IgD-negative memory B cell (primary cell): Measurements from ENCODE around the gene ZDBF2. TPM values are rescaled to one million over a fixed set of nuclear protein-coding genes. Genes with fewer than 3 reads are reported as not detected.
"Not testable (repeated sequence)": the region's sequence is repeated elsewhere in the genome, so short reads cannot be mapped to it uniquely, and the experiment has no call there.

Experiments used
- H3K27ac Mint-ChIP-seq, 3 donors: one replicate each; pipeline ENCODE4 v1.8.0; 2020 to 2022; ENCODE audit warnings: mild to moderate bottlenecking in 3 of 3, mixed read lengths in 3 of 3, moderate library complexity in 1 of 3
- H3K27me3 Mint-ChIP-seq: one replicate; pipeline ENCODE4 v1.8.0; 2021; ENCODE audit warnings: mixed read lengths
- H3K36me3 Mint-ChIP-seq: one replicate; pipeline ENCODE4 v1.8.0; 2020; ENCODE audit warnings: mild to moderate bottlenecking, mixed read lengths
- H3K4me1 Mint-ChIP-seq, 3 donors: one replicate each; pipeline ENCODE4 v1.8.0; 2020 to 2022; ENCODE audit warnings: mixed read lengths in 3 of 3, mild to moderate bottlenecking in 1 of 3
- H3K4me3 Mint-ChIP-seq, 4 donors: one replicate each; pipeline ENCODE4 v1.8.0; 2020 to 2022; ENCODE audit warnings: mild to moderate bottlenecking in 4 of 4, mixed read lengths in 4 of 4, moderate library complexity in 3 of 4
- H3K9me3 Mint-ChIP-seq, 3 donors: one replicate each; pipeline ENCODE4 v1.8.0; 2020 to 2021; ENCODE audit warnings: mixed read lengths in 3 of 3, mild to moderate bottlenecking in 1 of 3
- polyA plus RNA-seq: library from polyadenylated mRNA; unstranded; fragments of 300-500 nt; fragmentation: Illumina TruSeq; gene quantifications from one replicate; pipeline ENCODE4 v1.2.3, GENCODE V29; 2021

ZDBF2 gene
- polyA plus RNA-seq, 1 donor from 2014 or later = 4.9 TPM

DNA sequence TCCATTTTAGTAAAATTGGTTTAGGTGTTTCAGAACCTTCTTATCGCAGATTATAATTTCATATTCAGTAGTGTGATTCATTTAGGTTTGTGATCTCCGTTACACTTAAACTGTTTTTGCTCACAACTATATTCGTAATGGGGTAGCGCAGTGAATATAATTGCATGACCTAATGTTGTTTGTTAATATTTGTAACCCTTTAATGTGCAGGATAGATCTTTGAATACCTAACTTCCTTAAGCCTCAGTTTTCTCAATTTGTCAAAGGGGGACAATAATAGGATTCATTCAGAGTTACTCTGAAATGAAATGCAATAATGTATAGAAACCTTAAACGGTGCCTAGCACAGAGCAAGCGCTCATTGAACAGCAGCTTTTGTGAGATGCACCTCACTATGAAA is 558 bp upstream of the ZDBF2 start:
- Mint-ChIP-seq H3K36me3 (no peaks in the 10 kb centered on the region), H3K27me3 (peaks cover 38% of the 10 kb centered on the region)

GRCh38 chr2:206275312-206276055 is 1.0 kb downstream of the ZDBF2 start:
- Mint-ChIP-seq H3K36me3 (no peaks in the 10 kb centered on the region), H3K27ac (peak overlapping the region; percentile 47 to 78 (median 70)), H3K4me1 (peaks cover 15 to 18% (median 17%) of the 10 kb centered on the region in 3 donors), H3K9me3 (peaks cover 0 to 2% (median 2%) of the 10 kb centered on the region in 3 donors), H3K27me3 (peaks cover 34% of the 10 kb centered on the region), H3K4me3 (peak overlapping the region; percentile 79 to 95 (median 88))

More for the DNA sequence above, 558 bp upstream of the ZDBF2 start:
- Mint-ChIP-seq H3K27ac (peak overlapping the region; percentile 15 to 89 (median 89)), H3K9me3 (peaks cover 0 to 2% (median 2%) of the 10 kb centered on the region in 3 donors), H3K4me3 (peak overlapping the region; percentile 83 to 97 (median 90)), H3K4me1 (peaks cover 15 to 18% (median 17%) of the 10 kb centered on the region in 3 donors)

DNA sequence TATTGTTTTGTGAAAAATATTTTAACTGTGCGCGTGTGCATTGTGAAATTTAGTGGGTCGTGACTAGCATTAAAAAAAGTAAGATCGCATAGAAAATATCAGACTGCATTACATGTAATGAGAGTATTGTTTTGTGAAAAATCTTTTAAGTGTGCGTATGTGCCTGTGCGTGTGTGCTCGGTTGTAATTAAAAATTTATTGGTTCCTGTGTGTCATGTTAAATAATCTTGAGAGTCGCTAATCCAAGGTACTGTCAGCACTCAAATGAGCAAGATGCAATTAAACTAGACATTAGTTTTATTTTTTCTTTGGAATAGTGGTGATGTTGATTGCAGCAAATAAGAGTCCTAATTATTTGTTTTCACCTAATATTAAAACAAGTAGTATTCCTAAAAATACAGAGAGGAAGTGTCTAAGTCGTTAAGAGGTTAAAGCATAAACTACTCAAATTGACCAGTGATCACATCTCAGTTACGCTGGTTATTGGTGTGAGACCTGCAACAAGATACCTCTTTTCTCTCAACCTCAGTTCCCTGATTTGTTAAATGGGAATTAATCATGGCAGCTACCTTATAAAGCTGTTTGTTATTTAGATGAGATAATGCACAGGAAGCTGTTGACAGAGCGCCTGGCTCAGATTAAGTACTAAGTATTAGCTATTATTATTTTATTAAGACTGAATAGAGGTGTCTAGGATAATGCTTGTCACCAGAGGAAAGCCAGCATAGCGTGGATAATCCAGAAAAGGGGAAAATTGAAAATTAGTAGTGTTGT is 1.9 kb downstream of the ZDBF2 start:
- H3K36me3 Mint-ChIP-seq = no peaks in the 10 kb centered on the region
- peaks cover 0 to 2% (median 2%) of the 10 kb centered on the region in 3 donors for H3K9me3 Mint-ChIP-seq
- peak overlapping the region in 2 of 3 donors; percentile 36 to 78 for H3K27ac Mint-ChIP-seq
- peaks cover 27% of the 10 kb centered on the region for H3K27me3 Mint-ChIP-seq
- H3K4me1 Mint-ChIP-seq = peaks cover 15 to 18% (median 17%) of the 10 kb centered on the region in 3 donors
- peak overlapping the region; percentile 44 to 95 (median 82) for H3K4me3 Mint-ChIP-seq

- Mint-ChIP-seq H3K27me3 (peaks cover 27% of the 10 kb centered on the region), H3K27ac (no peak overlapping the region), H3K9me3 (peaks cover 2 to 3% (median 2%) of the 10 kb centered on the region in 3 donors), H3K4me1 (peaks cover 15 to 19% (median 17%) of the 10 kb centered on the region in 3 donors), H3K4me3 (peak overlapping the region in 1 of 4 donors; percentile 45), H3K36me3 (peaks cover 5% of the 10 kb centered on the region)
Measured at GRCh38 chr2:206277503-206277902, 3.0 kb downstream of the ZDBF2 start.

DNA sequence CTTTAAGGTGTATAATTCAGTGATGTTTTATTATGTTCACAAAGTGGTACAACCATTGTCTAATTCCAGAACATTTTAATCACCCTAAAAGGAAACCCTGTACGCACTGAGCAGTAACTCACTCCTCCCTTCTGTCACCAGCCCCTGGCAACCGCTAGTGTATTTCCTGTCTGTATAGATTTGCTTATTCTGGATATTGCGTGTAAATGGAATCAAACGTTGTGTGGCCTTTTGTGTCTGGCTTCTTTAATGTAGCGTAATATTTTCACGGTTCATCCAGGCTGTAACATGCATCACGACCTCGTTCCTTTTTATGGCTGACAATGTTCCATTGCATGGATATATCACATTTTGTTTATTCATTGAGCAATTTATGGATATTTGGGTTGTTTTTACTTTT is 8.3 kb downstream of the ZDBF2 start:
- Mint-ChIP-seq H3K4me1 (peaks cover 2 to 8% (median 3%) of the 10 kb centered on the region in 3 donors), H3K4me3 (no peak overlapping the region), H3K36me3 (peaks cover 21% of the 10 kb centered on the region), H3K9me3 (peaks cover 5 to 22% (median 8%) of the 10 kb centered on the region in 3 donors), H3K27ac (no peak overlapping the region), H3K27me3 (peaks cover 2% of the 10 kb centered on the region)

- Mint-ChIP-seq H3K4me1 (peaks cover 2 to 8% (median 3%) of the 10 kb centered on the region in 3 donors), H3K4me3 (peak overlapping the region in 1 of 4 donors; percentile 8), H3K36me3 (peaks cover 27% of the 10 kb centered on the region), H3K27me3 (peaks cover 6% of the 10 kb centered on the region), H3K27ac (no peak overlapping the region), H3K9me3 (peaks cover 8 to 22% (median 12%) of the 10 kb centered on the region in 3 donors)
Measured at GRCh38 chr2:206287197-206287596, 12.7 kb downstream of the ZDBF2 start.

- H3K4me3 Mint-ChIP-seq = no peak overlapping the region
- H3K36me3 Mint-ChIP-seq = peaks cover 24% of the 10 kb centered on the region
- peaks cover 2 to 8% (median 3%) of the 10 kb centered on the region in 3 donors for H3K4me1 Mint-ChIP-seq
- peaks cover 5 to 12% (median 10%) of the 10 kb centered on the region in 3 donors for H3K9me3 Mint-ChIP-seq
- no peak overlapping the region for H3K27ac Mint-ChIP-seq
- H3K27me3 Mint-ChIP-seq = peaks cover 6% of the 10 kb centered on the region
Measured at GRCh38 chr2:206289391-206289790, 14.9 kb downstream of the ZDBF2 start.

DNA sequence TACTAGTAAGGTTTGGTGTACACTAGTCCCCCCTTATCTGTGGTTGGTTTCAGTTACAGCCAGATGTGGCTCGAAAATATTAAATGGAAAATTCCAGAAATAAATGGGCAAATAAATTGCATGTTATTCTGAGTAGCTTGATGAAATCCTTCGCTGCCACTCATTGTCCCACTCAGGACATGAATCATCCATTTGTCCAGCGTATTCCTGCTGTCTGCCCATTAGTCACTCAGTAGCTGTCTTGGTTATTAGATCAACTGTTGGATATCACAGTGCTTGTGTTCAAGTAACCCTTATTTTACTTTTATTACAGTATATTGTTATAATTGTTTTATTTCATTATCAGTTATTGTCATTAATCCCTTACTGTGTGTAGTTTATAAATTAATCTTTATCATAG is 21.7 kb downstream of the ZDBF2 start:
- Mint-ChIP-seq H3K4me1 (peaks cover 0 to 2% (median 0%) of the 10 kb centered on the region in 3 donors), H3K9me3 (peaks cover 0 to 4% (median 4%) of the 10 kb centered on the region in 3 donors), H3K27ac (no peak overlapping the region), H3K27me3 (peaks cover 2% of the 10 kb centered on the region), H3K36me3 (peaks cover 9% of the 10 kb centered on the region), H3K4me3 (no peak overlapping the region)

GRCh38 chr2:206299608-206300007 is 25.1 kb downstream of the ZDBF2 start:
- not testable (repeated sequence) for H3K36me3 Mint-ChIP-seq, H3K9me3 Mint-ChIP-seq, H3K4me1 Mint-ChIP-seq, H3K4me3 Mint-ChIP-seq, H3K27me3 Mint-ChIP-seq
- peak overlapping the region in 1 of 3 donors; percentile 39 for H3K27ac Mint-ChIP-seq

DNA sequence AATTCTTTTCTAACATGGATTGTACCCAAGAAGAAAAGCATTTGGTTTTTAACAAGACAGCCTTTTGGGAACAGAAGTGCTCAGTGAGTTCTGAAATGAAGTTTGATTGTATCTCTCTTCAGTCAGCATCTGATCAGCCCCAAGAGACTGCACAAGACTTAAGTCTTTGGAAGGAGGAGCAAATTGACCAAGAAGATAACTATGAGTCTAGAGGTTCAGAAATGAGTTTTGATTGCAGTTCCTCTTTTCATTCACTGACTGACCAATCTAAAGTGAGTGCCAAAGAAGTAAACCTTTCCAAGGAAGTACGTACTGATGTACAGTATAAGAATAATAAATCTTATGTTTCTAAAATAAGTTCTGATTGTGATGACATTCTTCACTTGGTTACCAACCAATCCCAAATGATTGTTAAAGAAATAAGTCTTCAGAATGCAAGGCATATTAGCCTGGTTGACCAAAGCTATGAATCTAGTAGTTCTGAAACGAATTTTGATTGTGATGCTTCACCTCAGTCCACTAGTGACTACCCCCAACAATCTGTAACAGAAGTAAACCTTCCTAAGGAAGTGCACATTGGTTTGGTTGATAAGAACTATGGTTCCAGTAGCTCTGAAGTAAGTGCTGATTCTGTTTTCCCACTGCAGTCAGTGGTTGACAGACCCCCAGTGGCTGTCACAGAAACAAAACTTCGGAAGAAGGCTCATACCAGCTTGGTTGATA is 31.2 kb downstream of the ZDBF2 start:
- Mint-ChIP-seq H3K36me3 (peaks cover 4% of the 10 kb centered on the region), H3K9me3 (peaks cover 0 to 4% (median 2%) of the 10 kb centered on the region in 3 donors), H3K4me3 (no peak overlapping the region), H3K27ac (no peak overlapping the region), H3K4me1 (no peaks in the 10 kb centered on the region), H3K27me3 (peaks cover 1% of the 10 kb centered on the region)

GRCh38 chr2:206311026-206311425 is 36.6 kb downstream of the ZDBF2 start:
- Mint-ChIP-seq H3K9me3 (peaks cover 0 to 4% (median 2%) of the 10 kb centered on the region in 3 donors), H3K4me3 (no peak overlapping the region), H3K27me3 (peaks cover 1% of the 10 kb centered on the region), H3K36me3 (no peaks in the 10 kb centered on the region), H3K27ac (no peak overlapping the region), H3K4me1 (no peaks in the 10 kb centered on the region)

GRCh38 chr2:206316141-206316540 is 41.7 kb downstream of the ZDBF2 start:
- no peak overlapping the region for H3K4me3 Mint-ChIP-seq
- no peaks in the 10 kb centered on the region for H3K27me3 Mint-ChIP-seq
- H3K4me1 Mint-ChIP-seq = no peaks in the 10 kb centered on the region
- no peaks in the 10 kb centered on the region for H3K36me3 Mint-ChIP-seq
- no peak overlapping the region for H3K27ac Mint-ChIP-seq
- peaks cover 3 to 12% (median 4%) of the 10 kb centered on the region in 3 donors for H3K9me3 Mint-ChIP-seq

GRCh38 chr2:206323033-206323432 is 48.6 kb downstream of the ZDBF2 start:
- Mint-ChIP-seq H3K9me3 (peaks cover 3 to 11% (median 6%) of the 10 kb centered on the region in 3 donors), H3K4me1 (no peaks in the 10 kb centered on the region), H3K27ac (no peak overlapping the region), H3K27me3 (no peaks in the 10 kb centered on the region), H3K4me3 (no peak overlapping the region), H3K36me3 (no peaks in the 10 kb centered on the region)

DNA sequence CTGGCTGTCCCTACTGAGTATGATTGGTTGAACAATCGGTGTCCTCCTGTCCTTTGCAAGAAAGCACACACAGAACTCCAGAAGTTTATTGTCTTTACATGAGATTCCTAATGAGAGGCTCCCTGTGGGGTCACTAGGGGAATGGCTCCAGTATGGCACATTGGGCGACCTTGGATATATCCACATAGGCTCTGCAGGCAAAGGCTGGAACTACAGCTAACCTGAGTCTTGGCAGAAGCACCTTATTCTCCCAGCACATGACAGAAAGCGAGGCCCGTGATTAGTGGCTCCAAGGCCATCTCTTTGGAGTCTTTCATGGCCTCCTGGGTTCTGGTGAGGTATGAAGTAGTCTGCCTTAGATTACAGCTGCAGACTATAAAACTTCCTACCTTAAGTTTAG is 49.0 kb downstream of the ZDBF2 start:
- Mint-ChIP-seq H3K4me3 (no peak overlapping the region), H3K27me3 (no peaks in the 10 kb centered on the region), H3K36me3 (no peaks in the 10 kb centered on the region), H3K9me3 (peaks cover 3 to 10% (median 6%) of the 10 kb centered on the region in 3 donors), H3K4me1 (no peaks in the 10 kb centered on the region), H3K27ac (no peak overlapping the region)
